Cortex of kidney (tissue), 1 donor: ENCODE results near the gene PRCC.
A peak's percentile ranks its signal among the peaks of the same experiment; 100 is the strongest.

Experiments used
- DNase-seq: peaks from one replicate; lab custom pipeline; 2025; lab: John Stamatoyannopoulos, UW

The PRCC gene, protein sequence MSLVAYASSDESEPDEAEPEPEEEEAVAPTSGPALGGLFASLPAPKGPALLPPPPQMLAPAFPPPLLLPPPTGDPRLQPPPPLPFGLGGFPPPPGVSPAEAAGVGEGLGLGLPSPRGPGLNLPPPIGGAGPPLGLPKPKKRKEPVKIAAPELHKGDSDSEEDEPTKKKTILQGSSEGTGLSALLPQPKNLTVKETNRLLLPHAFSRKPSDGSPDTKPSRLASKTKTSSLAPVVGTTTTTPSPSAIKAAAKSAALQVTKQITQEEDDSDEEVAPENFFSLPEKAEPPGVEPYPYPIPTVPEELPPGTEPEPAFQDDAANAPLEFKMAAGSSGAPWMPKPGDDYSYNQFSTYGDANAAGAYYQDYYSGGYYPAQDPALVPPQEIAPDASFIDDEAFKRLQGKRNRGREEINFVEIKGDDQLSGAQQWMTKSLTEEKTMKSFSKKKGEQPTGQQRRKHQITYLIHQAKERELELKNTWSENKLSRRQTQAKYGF

DNA sequence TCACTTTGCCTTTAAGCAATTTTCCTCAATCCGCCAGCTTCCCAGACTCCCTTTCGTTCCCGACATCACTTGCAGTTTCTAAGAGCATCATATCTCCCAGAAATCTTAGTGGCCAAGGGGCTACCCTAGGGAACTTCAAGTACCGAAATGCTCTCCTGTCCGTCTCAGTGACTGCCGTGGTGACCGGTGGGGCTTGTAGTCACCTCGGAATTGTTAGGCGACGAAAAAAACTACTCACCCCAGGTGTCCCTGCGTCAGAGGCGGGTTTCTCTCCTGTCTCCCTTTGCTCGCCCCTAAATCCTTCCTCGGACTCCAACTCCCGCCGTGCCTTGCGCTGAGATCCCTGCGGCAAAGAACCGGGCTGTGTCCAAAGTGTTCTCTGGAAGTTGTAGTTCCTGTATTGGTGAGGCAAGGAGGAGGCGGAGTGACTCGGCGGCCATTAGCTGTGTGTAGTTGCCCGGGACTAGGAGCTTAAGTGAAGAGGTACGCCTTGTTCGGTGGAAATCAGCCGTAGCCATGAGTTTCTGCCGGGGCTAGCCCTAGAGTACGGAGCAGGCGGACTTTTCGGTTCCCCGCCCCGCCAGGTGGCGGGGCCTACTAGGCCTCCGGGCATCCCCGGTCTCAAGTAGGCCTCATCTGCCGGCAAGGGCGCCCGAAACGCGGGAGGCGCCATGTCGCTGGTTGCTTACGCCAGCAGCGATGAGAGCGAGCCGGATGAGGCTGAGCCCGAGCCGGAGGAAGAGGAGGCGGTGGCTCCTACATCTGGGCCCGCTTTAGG, at the start of gene PRCC:
TSS of gene PRCC (plus strand) at position 435 of the 778 bp plus-strand sequence. CDS start at position 672, 237 bp downstream.
- peak; percentile 44 for DNase-seq

DNA sequence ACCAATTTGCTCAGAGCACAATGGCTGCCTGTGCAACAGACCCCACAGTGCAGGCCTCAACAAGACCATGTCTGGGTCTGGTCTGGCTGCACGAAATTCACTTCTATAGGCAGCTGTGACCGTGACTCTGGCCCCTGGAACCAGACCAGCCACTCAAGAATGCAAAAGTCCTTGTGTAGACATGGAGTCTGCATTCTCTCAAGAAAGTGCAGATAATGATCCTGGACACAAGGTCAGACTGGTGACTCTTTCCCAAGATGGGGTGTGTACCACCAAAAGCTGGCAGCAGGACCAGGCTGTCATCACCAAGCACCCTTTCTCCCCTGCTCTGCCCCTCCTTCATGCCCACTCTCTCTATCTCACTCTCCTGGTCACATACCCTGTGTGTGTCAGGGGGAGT, 46.2 kb upstream of the PRCC start:
- DNase-seq: no peak

DNA sequence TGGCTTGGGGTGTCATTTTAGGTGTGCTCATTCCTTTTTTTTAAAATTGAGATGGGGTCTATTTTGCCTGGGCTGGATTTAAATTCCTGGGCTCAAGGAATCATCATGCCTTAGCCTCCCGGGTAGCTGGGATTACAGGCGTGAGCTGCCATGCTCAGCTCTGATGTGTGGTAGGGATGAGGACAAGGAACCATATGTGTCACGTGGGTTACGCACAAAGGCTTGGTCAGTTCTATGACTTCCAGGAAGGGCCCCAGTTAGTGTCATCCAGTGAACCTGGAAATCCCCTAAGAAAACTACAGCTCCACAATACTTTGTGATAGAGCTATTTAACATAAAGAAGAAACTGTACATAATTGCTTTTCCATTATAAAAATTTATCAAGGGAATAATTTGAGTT, 45.8 kb upstream of the PRCC start:
- no peak for DNase-seq

DNA sequence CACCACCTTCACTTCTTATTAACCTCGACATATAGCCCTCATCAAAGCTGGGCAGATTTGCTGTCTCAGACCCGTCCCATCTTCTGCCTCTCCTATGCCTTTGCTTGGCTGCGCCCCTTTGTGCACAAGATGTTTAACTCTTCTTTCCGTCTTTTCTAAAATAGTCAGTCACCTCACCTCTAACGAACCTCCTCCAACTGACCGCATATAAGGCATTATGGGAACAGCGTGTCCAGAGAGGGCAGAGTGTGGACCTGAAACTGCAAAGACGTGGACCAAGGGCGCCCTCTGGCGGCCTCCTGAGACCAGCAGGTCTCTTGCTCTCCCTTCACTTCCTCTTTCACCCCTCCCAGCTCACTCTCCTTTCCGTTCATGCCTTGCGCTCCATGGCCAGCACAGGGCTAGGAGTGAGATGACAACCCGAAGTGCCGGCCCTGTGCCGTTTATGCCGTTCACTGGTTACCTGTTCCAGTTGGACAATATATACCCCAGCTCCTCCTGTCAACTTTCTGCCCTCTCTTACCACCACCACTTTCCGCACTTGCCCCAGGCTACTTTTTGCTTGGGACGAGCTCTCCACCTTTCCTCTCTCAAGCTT, 41.6 kb upstream of the PRCC start:
- DNase-seq: no peak

DNA sequence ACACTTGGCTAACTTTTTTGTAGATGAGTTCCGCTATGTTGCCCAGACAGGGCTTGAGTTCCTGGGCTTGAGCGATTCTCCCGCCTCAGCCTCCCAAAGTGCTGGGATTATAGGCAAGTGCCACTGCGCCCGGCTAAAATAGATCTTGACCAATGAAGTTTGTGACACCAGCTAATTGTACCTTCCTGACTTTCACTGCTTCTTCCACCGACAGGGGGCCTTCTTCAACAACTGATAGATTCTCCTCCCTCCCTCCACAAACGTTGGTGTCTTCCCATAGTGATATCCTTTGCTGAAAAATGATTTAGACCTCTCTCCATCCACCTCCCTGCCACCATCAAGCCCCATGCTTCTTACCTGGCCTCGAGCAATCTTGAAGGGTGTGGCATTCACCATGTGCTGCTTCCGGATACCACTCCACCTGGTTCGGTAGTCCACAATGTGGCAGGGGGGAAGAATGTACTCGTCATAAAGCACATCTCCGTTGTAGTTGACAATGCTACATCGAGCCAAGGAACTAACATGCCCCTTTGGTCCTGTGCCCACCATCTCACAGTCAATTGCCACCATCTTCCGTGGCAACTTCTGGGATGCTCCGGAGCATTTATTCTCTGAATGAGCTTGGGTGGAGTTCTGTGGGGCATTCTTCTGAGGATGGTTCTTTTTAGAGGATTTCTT, 40.6 kb upstream of the PRCC start:
- DNase-seq: no peak

DNA sequence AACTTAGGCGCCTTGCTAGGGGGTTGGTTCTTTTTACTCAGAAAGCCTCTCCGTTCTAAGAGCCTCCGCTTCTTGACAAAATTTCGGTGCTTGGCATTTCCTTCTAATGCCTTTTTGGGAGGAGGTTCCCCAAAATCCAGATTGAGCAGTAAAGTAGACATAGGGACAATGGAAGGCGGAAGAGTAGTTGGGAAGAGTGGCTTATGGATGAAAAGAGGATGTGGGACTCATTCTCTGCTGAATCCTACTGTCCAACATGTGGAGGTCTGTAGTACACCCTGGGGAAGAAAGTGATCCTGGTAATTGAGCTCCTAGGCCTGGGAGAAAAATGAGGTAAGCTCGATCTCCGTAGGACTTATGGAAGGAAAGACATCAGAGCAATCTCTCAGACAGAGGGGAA, 39.8 kb upstream of the PRCC start:
- no peak for DNase-seq

DNA sequence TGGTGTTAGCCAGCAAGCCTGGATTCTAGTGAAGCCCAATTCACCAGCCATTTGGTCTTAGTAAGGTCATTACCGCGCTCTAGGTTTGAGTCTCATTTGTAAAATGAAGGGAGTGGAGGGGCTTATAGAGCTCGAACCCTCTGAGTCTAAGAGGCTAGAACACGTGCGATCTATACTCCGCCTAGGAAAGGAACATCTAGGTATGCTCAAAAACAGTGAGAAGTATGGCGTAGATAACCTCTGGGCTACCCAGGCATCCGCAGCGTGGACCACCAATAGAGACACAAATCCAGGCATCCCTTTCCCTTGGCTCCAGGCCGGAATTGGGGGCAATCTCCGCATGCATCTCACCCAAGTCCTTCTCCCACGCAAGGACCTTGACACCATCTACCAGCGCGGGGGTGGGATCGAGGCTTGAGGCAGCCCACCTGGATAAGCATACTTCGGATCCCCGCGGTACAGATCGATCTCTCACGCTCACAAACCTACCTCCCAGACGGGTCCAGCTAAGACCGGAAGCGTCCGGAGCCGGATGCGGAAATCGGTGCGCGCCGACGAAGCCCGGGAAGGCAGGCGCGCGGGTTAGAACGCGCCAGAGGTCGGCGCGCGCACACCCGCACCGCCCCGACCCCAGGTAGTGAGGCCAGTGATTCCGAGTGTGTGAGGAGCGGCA, 39.3 kb upstream of the PRCC start, which contains the start of gene METTL25B:
TSS of gene METTL25B (plus strand) at position 544 of the 673 bp plus-strand sequence. CDS start 636 bp downstream, outside the sequence.
- DNase-seq: no peak

DNA sequence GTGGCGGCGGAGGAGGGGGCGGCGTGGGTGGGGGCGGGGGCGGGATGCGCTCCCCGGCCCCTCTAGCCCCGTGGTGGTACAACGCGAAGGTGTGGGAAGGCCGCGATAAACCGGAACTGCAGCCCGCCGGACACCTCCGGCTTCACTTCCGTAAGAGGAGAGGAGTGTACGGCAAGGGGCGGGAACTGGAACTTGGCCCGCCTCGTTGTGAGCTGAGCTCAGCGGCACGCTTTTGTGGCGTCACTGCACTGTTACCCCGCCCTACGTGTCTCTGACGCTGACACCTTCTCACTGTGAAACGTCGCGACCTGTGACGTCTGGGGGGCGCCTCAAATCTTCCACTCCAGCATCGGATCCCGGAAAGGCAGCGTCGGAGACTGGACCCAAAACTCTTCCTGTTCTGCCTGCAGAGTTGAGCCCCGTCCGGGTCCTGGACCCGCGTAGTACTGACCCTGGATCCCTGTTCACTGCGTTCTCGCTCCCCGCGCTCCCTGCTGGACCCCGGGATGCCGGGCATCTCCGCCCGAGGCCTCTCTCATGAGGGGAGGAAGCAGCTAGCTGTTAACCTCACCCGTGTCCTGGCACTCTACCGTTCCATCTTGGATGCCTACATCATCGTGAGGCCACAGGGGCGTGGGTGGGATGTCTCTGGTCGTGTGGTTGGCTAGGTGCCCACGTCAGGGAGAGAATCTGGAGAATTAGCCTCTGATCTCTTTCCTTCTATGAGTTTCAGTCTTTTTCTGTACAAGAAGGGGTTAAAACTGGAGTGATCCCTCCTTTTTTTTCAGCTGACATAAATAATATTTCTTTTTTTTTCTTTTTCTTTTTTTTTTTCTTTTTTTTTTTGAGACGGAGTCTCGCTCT, 38.5 kb upstream of the PRCC start, which contains the start of gene ISG20L2:
TSS of gene ISG20L2 (minus strand) at position 168 of the 864 bp plus-strand sequence. CDS start 1,114 bp downstream, outside the sequence.
- DNase-seq: no peak

DNA sequence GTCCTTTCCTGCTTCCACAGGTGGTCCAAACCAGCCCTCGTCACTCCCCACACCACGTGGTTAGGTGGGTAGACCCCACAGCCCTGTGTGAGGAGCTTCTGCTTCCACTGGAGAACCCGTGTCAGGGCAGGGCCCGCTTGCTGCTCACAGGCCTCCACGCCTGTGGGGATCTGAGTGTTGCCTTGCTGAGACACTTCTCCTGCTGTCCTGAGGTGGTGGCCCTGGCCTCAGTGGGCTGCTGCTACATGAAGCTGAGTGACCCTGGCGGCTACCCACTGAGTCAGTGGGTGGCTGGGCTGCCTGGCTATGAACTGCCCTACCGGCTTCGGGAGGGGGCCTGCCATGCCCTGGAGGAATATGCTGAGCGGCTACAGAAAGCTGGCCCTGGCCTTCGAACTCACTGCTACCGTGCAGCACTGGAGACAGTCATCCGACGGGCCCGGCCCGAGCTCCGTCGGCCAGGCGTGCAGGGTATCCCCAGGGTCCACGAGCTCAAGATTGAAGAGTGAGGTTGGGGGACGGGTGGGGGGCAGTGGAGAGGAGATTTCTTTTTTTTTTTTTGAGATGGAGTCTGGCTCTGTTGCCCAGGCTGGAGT, 33.2 kb upstream of the PRCC start:
- no peak for DNase-seq

DNA sequence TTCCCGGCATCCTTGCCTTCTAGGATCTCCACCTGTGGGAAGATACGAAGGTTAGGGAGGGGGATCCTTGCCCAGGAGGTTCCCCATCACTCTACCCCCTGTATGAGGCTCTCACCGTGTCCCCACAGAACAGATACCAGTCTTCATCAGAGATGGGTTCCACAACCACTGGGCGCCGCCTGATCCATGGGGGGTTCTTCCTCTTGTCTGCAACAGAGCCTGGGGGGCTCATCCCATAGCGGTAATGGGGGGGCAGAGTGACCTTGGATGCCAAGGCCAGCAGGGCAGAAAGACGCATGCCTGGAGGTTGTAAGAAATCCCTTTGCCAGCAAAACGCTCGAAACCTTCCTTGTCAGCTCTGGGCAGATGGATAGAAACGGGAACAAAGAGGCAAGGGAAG, 28.9 kb upstream of the PRCC start:
- DNase-seq: no peak

DNA sequence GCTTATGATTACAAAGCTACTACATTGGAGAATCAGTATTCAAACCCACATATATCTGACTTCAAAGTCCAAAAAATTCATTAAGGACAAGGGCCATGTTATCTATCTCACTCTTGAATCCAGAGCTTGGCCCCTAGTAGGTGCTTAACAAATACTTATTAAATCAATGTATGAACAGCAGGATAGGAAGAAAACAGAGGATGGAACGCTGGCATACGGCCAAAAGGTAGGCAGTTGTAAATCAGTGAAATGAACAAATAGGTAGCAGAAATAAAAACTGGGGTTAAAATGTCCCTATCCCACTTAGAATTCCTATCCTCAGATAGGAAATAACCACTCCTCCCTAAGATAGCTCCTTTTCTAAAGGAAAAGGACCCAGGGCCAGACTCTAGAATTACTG, 28.4 kb upstream of the PRCC start:
- no peak for DNase-seq

DNA sequence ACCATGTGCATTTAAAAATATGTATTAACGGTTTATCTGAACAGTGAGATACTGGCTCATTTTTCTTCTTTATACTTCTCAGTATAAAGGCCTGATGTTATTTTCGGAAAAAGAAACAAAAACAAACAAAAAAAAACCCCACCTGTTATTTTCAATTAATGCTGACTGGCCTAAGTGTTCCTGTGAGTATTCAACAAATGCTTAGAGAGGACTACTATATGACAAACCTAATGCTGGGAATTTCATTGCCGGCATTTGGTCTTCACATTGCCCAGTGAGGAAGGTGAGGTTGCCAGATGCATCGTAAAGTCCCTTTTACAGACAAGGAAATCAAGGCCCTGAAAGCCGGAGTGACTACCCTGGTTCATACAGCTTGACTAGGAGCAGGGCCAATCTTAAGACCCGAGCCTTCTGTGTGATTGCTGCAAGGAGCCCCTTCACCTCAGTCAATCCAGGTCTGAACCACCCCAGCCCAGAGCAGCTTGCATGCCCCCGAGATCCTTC, 27.0 kb upstream of the PRCC start:
- no peak for DNase-seq

DNA sequence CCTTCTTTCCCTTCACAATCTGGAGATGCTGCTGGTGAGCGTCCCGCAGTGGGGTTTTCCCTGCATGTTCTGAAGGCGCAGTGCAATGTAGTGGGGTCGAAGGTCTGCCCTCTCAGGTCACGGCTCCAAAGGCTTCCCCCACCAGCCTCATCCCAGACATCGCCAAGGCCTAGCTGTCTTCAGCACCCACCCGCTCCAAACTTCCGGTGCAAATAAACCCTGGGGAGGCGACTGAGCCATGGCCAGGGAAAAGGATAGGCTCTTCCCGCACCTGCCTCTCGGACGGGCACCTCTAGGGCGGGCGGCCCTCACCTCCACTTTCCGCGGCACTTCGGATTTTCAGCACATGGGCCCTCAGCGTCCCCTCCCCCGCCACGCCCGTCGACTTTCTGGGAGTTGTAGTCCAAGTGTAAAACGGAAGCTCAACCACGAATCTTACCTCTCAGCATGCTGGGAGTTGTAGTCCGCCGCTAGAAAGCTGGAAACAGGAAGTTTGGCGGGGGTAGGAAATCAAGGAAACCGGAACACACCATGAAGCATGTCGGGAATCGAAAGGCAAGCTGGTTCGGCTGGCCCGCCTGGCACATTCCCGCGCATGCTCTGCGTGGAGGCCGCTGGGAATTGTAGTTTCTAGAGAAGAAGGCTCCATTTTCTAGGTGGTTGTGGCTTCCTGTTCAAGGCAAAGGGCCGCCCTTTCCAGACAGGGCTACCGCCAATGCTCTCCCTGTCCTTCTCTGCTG, 26.4 kb upstream of the PRCC start, which contains the start of gene MRPL24:
TSS of gene MRPL24 (minus strand) at position 348 of the 740 bp plus-strand sequence. CDS start 2,384 bp downstream, outside the sequence.
- DNase-seq: peak; percentile 61

DNA sequence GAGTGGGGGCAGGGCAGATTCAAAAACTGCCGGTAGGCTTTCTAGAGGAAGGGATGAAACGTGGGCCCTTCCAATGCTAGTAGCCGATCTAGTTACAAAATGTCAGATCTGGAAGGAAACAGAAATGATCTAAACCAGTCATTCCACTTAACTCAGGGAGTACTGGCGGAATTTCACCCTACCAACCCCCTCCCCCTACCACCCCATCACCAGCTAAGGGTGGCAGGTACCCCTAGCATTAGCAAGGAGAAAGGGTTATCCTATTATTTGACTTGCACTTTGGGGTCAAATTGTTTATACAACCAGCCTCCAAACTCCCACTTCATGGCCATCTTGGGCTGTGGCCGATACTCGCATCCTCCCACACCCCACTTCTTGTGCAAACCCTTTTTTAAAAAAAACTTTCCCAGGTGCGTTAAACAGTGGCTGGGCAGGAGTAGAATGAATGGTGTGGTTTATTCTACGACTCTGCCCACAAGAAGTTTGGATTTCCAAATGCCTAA, 25.8 kb upstream of the PRCC start:
- DNase-seq: no peak

DNA sequence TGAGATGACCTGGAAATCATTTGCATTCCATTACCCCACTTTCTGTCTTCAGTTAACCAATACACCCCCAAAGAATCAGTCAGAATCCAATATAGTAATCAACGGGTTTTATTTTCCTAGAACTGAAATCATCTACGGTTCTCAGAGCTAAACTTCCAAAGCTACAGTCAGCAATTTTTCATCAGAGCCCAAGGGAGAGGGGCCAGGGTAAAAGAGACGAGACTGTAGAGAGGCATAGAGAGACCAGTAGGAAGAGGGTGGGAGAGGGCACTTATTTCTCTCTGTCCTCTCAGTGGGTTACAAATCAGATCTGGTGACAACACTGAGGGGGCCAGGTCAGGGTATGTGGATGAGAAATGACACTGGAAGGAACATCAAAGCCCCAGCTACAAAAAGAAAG, 25.3 kb upstream of the PRCC start:
- no peak for DNase-seq

DNA sequence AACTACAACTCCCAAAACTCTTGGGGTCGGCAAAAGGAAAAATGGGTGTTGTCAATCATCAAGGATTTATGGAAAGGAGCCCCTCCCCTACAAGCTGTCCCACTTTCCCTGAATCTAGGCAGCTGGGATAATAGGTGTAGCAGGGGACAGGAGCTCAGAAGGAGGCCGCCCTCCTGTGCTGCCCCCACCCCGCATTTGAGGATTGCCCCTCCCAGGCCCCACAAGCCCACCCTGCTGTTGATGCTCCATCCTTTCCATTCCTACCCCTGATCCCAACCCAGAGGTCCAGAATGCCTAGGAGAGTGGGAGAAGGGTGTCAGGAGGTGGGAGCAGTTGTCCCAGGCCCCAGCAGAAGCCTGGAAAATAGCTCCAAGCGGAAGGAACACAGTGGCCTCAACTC, 24.5 kb upstream of the PRCC start:
- no peak for DNase-seq

DNA sequence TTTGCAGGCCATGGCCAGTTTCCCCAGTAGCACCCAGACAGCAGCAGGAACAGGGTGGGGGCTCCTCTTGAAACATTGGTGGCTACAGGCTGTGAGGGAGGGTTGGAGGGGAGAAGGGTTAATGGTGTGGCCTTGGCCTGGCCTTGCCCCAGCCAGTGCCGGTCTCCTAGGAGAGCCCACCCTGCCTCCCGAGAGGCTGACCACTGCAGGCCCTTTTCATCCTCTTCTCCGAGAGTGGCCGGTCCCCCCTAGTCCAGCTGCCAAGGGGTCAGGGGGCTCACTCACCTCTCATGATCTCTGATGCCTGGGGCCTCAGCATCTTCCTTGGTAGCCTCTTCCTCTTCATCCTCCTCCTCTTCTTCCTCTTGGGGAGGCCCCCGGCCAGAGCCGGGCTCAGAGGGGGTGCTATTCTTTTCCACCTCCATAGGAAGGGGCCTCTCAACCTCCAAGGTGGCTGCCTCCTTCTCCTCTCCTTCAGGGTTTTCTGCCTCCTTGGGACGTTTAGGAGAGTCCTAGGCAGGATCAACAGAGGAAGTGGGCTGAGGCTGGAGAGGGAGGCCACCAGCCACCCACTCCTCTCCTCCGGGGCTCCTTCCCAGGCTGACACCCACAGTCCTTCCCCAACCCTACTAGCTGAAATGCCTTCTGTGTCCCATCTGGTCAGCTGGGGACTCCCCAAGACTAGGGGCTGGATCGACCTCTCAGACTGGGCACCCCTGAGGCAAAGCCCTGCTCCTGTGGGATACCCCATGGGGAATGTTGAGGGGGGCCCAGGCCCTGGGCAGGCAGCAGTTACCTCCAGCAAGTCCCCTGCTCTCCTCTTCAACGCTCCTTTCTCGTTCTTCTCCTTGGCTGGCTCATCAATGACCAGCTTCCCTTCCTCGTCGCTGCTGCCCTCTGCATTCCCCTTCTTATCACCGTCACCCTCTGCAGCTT, 23.7 kb upstream of the PRCC start:
- no peak for DNase-seq
